ENCODE measurements around the gene KIF25. TPM values are rescaled to one million over a fixed set of nuclear protein-coding genes. Genes with fewer than 3 reads are reported as not detected.
"Not testable (repeated sequence)": the region's sequence is repeated elsewhere in the genome, so short reads cannot be mapped to it uniquely, and the experiment has no call there.

The KIF25 gene
- total RNA-seq, 1 donor from 2014 or later: 0.41 TPM

GRCh38 chr6:167993169-167993568 lies 4.3 kb upstream of the KIF25 start:
- DNase-seq (ENCODE audit: low spot score in 2 of 2) (no peak), FAIRE-seq (no peak)

DNA sequence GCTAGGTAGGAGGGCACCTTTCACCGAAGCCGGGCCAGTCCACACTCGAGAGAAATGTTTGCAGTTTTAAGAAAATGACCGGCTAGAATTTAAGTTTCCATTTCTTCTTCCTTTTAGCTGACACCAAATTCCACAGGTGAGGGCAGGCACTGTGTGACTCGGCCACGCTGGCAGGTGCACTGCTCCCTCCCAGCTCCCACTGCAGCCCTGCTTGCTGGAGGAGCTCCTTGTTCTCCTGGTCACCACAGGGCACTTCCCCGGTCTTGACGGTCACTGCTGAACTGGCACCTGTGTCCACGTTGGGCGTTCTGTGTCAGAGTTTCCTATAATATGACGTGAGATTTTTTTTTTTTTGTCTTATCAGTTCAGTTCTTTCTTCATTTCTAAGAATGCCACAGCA lies 3.6 kb upstream of the KIF25 start:
- FAIRE-seq: no peak
- no peak for DNase-seq (ENCODE audit: low spot score in 2 of 2)

GRCh38 chr6:167995302-167995701 lies 2.2 kb upstream of the KIF25 start:
- FAIRE-seq: no peak
- no peak for DNase-seq (ENCODE audit: low spot score in 2 of 2)

DNA sequence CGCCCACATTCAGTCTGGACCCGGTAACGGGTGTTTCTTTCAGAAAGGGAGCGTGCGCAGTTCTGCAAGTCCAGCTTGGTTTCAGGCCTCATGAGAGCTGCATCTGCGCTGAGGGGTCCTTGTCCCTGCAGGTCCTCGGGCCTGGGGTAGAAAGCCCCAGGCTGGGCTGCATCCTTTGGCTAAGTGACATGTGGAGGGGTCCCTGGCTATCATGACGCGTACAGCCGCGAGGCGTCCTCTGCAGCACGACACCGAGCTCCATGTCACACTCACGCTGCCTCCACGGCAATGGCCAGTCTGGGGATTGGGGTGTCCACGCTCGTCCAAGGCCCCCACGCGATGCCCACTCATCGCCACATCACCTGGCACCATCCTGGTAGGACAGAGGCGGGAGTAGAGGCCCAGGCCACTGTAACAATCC lies 1.7 kb upstream of the KIF25 start:
- DNase-seq (ENCODE audit: low spot score in 2 of 2) (no peak), FAIRE-seq (no peak)

GRCh38 chr6:167996424-167997199 lies 859 bp upstream of the KIF25 start:
- FAIRE-seq (no peak), DNase-seq (ENCODE audit: low spot score in 2 of 2) (no peak)

DNA sequence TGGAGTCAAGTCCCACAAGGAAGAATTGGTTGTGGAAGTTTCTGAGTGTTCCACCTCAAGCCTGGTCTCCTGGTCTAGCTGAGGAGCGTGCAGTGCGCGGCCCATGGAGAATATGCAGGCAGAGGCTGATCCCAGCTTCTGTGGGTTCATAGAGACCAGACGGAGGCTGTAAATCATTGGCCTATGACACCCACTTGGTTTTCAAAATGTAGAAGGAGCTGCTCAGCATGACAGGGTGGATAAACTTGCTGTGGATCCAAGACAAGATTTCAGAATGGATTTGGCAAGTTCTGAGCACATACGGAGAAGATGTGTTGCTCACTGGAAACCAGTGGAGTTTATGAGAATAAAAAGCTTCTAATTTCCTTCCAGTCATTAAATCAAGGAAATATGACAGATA lies 744 bp downstream of the KIF25 start:
- FAIRE-seq: no peak
- no peak for DNase-seq (ENCODE audit: low spot score in 2 of 2)

GRCh38 chr6:168000198-168001028 lies 2.9 kb downstream of the KIF25 start:
- no peak for FAIRE-seq
- no peak for DNase-seq (ENCODE audit: low spot score in 2 of 2)

DNA sequence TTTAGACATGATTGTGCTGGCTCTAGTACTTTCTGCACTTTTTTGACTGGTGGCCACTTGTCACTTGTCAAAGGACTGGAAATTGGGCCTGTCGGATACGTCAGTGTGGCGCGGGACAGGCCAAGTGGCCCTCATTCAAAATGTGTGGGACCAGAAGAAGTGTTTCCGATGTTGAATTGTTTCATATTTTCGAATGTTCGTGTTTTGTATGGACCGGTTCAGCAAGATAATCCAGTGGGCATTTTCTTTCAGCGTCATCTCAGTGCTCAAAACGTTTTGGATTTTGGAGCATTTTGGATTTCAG lies 3.5 kb downstream of the KIF25 start:
- FAIRE-seq (no peak), DNase-seq (ENCODE audit: low spot score in 2 of 2) (no peak)

- not testable (repeated sequence) for FAIRE-seq; DNase-seq (ENCODE audit: low spot score in 2 of 2)
These were observed 4.0 kb downstream of the KIF25 start for GRCh38 chr6:168001514-168001913.

- FAIRE-seq (no peak), DNase-seq (ENCODE audit: low spot score in 2 of 2) (no peak)
These were observed 5.3 kb downstream of the KIF25 start for GRCh38 chr6:168002804-168003203.

DNA sequence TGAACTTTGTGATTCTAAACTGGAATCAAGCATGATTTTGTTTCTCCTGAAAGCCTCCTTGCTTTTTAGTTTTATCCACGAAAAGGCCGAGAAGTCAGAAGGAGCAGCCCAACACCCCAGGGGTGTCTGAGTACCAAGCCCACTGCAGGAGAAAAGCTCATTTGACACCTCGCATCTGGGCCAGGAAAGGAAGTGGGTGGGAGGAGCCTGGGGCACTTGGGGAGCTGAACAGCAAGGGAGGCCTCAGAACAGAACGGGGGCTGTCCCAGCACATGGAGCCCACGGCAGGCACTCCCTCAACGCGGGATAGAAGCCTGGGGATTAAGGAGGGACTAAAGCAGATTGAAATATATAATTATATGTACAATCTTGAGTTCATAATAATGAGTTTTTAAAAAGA lies 6.6 kb downstream of the KIF25 start:
- no peak for FAIRE-seq
- DNase-seq (ENCODE audit: low spot score in 2 of 2): no peak

- DNase-seq (ENCODE audit: low spot score in 2 of 2): no peak
- no peak for FAIRE-seq
These were observed 7.5 kb downstream of the KIF25 start for GRCh38 chr6:168004945-168005344.

DNA sequence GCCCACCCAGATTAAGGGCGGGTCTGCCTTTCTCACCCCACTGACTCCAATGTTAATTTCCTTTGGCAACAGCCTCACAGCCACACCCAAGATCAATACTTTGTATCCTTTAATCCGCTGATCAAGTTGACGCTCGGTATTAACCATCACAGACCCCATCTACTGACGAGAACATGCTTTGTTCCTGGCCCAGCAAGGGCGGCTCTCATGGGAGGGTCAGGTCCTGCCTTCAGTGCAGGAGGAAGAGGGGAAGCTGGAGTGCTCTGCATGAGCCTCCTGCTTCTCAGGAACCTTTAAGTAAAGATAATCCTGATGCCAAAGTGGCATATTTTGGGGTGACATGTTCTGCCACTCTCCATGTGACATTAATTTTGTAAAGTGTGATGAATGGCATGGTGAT lies 8.3 kb downstream of the KIF25 start:
- FAIRE-seq: no peak

DNA sequence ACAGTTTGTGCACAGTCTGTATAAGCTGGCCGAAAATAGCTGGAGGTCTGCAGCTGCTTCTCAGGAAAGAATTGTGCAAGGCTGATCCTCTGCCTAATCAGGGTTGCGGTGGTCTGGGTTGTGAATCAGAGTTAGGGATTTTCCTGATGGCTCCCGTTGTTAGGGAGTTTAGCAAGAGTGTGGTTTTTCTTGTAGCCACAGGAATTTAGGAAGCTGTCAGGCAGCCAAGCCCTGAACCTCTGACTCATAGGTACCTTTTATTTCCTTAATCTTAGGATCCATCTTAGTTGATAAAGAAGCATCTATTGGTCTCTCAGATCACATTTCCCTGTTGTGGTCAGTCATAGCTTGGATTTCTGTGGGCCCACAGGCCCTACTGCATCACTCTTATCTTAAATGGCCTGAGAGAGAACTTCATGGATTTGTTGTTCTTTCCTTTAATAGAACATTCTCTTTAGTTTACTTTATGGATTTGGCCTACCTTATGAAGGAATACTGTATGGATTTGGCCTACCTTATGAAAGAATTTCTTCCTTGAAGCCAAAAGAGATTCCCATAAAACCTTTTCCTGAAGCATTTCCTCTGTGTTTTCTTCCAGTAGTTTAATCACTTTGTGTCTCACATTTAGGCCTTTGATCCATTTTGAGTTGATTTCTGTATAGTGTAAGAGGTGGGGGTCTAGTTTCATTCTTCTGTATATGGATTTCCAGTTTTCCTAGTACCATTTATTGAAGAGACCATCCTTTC lies 10.3 kb downstream of the KIF25 start:
- DNase-seq (ENCODE audit: low spot score in 2 of 2) (no peak), FAIRE-seq (no peak)

More for the DNA sequence above, 8.3 kb downstream of the KIF25 start:
- no peak for DNase-seq (ENCODE audit: low spot score in 2 of 2)

- no peak for DNase-seq (ENCODE audit: low spot score in 2 of 2)
- FAIRE-seq: no peak
These were observed 11.9 kb downstream of the KIF25 start for GRCh38 chr6:168009331-168009730.

- DNase-seq (ENCODE audit: low spot score in 2 of 2) (no peak), FAIRE-seq (no peak)
These were observed 13.8 kb downstream of the KIF25 start for GRCh38 chr6:168011291-168011690.

DNA sequence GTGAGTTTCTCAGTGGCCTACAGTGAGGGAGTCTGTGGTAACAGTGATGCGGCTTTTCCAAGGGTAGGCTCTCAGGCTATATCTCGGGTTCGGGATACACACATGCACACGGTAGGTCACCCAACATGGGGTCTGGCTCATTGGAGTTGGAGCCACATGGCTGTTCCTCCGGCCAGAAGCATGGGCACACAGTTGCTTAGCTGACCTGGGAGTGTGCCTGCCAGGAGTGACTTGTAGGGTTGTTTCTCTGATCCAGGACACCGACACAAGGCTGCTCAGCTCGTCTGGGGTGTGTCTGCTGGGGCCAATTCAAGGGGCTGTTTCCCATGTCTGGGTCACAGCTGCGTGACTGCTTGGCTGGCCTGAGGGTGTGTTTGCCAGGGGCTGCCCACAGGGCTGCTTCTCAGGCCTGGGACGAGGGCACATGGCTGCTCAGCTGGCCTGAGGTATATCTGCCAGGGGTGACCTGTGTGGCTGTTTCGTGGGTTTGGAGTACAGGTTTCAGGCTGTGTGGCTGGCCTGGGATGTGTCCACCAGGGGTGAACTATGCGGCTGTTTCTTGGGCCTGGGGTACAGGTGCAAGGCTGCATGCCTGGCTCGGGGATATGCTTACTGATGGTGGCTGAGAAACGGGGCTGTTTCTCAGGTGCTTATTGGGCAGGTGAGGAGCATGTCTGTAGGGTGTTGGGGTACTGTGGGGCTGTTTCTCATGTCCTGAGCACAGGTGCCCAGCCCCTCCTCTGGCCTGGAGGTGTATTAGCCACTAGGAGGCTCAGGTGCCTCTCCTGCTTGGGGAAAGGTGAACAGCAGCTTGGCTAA lies 15.2 kb downstream of the KIF25 start:
- FAIRE-seq (no peak), DNase-seq (ENCODE audit: low spot score in 2 of 2) (no peak)

GRCh38 chr6:168013250-168013915 lies 15.9 kb downstream of the KIF25 start:
- no peak for DNase-seq (ENCODE audit: low spot score in 2 of 2)
- FAIRE-seq: no peak

DNA sequence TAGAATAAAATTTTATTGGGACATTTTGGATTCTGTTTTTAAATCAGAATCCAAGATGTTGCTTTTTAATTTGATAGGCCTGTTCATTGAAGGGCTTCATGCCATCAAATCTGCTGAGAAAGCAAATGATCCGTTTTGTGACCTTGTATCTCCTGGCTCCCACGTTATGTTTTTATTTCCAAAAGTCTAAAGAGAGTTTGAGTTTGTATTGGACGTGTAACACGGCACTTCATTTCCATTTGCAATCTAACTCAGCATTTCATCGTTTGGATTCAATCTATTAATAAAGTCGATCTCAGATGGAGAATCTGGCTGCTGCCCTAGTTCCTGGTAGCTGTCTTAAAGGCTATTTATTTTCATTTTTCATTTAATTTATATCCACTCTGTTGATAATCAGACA lies 17.0 kb downstream of the KIF25 start:
- no peak for FAIRE-seq
- no peak for DNase-seq (ENCODE audit: low spot score in 2 of 2)

DNA sequence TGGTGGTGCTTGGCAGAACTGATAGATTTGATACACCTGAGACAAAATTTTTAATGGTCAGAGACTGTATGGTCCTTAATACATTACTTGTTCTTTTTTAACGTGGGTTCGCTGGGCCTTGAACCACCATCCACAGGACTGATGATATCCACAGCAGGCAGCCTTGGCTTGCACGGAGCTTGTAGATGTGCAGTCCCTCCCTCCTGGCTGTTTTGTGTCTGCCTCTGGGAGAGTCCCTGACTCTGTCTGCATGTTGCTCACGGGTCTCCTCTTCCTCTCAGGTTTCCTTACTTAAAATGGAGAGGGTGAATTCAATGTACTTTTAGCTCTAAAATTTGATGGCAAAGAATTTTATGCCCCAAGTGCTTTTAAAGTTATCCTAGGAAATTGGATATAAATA lies 17.5 kb downstream of the KIF25 start:
- DNase-seq (ENCODE audit: low spot score in 2 of 2) (no peak), FAIRE-seq (no peak)

All from frontal cortex (tissue), 4 donors.